Ramos (cell line): Measurements from ENCODE around the gene CPED1.
"Not testable (repeated sequence)": the region's sequence is repeated elsewhere in the genome, so short reads cannot be mapped to it uniquely, and the experiment has no call there.

Experiments used
- in situ Hi-C: fragments of 300-500 bp; cut with MboI; formaldehyde crosslinking; loops from one replicate; pipeline ENCODE4 v1.14.3; 2022; ENCODE audit warnings: low sequenced_read_pairs; ENCODE audit not compliant: unreplicated experiment

Gene CPED1

DNA sequence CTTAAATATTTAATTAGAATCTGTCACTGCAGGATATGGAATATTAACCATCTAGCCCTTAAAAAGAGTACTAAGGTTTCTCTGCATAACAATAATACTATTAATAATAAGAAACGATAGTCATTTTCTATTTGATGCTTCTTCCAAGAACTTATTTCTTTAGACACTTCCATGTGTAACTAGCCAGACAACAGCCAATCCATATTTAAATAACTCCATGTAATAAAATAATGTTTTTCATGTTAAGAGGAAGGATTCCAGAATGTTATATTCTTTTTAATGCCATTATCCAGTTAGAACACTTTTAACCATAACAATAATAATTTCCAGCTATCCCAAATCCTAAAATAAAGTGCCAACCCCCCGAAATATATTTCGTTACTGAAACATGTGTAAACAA, 170.2 kb downstream of the CPED1 start:
- in situ Hi-C loops = no loop called here

DNA sequence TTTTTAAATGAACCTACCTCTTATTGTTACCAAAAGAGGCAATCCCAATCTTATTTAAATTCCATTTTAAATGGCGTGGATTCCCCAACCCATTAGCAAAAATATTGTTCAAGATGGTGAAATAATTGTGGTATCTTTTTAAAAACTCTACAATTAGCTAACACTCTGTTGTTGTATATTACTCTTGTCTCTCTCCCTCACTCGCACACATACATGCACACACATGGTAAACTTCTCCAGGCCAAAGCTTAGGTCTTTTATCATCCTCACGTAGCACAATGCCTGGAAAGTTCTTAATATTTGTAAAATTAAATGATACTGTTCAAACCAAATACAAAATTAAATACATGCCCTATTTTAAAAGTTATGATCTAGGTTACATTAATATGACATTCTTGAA, 171.0 kb downstream of the CPED1 start:
- in situ Hi-C loops = no loop called here

DNA sequence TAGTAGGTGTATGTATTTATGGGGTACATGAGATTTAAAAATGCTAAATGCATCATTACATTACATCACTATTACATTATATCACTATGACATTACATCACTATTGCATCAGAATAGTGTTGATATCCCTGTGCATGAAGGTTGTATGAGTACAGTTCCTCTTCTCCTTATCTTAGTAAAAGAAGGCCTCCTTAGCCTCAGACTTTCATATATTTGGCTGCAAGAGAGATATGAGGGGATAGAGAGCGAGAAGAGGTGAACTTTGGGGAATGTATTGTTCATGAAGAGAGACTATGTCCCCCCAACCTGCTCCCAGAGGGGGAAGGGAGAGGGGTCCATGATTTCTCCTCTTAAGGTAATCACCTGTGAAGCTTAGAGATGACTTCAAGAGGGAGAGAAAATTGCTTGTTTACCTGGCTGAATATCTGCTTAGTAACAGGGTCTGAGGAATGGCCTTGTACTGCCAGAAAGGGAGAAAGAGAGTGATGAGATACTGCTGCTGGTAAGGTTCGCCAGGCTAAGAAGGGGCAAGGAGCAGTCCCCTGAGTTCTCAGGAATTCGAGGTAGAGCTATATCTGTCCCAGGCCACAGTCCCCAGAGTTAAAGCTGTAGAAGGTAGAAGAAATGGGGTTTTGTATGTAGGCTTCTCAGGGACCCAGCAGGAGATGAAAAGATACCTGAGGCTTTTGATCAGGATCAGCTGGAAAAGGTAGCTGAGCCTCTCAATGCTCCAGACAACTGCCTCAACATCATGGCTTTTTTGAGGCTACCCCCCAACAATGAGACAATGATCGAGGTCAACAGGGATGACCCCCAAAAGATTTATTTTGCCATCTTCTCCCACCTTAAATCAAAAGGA, 171.9 kb downstream of the CPED1 start:
- in situ Hi-C loops = no loop called here

DNA sequence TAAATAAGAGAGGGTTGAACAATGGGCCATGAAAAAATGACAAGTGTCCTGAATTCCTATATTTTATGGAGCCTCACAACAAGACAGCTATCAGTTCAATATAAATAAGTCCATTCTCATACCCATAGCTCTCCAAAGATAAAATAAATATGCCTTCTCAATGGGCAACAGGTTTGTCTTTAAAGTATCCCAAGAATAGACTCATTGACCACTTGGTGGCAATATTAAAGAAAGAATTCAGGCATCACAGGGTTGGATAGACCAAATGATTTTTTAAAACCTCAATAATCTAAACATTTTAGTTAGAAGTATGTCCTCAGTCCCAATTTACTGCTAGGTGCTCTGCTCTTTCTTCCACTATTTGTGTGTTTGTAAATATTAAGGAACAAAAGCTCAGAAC, 175.2 kb downstream of the CPED1 start:
- in situ Hi-C loops = no loop called here

DNA sequence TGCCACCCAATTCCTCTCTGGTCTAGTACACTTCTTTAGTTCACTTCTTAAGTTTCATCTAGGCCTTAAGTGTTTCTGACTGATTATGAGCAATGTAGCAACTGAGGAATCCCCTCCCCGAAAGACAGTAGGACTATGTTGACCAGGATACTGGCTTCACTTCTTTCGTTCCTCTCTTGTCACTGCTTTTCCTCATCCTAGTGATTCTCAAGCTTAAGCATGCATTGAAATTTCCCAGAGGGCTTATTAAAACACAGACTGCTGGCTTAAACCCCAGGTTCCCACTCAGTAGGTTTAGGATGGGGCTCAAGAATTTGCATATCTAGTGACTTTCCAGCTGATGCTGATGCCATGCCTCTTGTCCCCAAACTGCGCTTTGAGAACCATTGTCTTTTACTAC, 175.7 kb downstream of the CPED1 start:
- in situ Hi-C loops = no loop called here

DNA sequence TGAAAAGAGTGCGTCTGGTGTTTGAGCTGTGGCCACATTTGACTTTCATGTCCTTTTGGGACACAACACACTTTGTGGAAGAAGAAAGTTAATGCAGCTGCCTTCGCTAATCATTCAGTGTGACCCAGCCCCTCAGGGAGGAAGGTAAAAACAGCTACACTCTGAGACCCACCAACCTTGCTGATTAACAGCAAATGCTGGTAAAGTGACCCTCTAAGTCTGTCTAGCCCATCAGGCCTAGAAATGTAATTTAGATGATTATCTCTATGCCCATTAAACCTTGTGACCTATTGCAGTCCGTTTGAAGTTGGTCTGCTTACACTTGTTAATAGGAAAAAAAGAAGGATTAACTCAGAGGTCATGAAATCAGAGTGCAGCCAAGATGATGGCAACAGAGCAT, 178.4 kb downstream of the CPED1 start:
- in situ Hi-C loops = no loop called here

DNA sequence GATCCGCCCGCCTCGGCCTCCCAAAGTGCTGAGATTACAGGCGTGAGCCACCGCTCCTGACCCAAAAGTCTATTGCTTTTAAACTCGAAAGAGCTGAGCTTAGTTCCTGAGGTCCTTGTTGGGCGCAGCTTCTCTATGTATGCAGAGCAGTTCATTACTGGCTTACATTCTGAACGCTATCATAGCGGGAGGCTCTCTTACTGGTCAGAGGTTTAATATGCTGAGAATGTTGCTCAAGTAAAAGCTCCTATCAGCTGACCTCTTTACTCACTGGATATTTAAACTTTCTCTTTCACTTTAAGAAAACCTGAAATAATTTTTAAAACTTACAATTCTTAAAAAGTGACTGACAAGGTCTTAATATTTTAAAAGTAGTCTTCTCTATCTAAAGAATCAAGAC, 179.5 kb downstream of the CPED1 start:
- in situ Hi-C loops = no loop called here

DNA sequence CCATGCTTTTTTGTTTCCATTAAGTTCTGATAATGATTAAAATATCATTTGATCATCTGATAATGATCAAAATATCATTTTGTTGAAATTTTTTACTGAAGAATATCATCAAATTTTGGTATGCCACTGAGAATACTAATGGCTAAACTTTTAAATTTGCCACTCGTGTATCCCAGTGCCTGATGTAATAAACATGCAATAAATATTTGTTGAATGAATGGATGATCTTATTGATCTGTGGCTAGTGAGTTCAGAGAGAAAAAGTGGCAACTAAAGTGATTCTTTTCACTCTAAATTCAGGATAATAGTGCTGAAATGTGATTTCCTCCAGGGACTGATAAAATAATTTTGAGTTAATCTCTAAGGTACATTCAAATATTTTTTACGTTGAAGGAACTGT, 181.0 kb downstream of the CPED1 start:
- in situ Hi-C loops = no loop called here

DNA sequence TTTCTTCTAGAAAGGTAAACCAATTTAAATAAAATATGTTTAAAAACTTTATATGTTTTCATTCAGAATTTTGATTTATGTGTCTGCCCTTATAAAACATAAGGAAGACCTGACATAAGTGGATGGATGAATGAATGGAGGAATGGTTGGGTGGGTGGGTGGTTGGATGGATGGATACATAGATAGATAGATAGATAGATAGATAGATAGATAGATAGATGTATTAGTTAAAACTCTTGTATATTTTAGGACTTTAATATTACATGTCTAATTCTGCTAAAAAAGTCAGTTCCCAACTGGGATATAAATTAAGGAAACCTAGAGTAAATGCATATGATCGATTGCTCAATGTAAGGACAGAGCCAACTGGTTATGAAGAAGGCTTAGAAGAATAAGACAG, 184.0 kb downstream of the CPED1 start:
- in situ Hi-C loops = no loop called here

DNA sequence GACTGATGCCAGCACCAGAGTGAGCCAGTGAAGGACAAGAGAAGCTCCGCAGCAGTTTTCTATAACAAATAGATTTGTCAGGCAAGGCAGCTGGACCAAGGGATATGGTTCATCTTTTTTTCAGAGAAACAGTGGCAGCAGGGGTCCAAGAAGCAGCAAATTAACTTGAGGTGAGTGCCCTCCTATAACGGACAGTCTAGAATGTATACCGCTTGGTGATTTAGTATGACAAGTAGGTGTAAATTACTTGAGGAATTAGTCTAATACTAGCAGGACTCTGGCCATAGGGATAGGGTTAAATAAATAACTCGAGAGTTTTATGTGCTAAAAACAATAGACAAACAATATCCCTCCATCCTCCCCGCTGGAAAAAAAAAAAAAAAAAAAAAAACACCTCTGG, 187.3 kb downstream of the CPED1 start:
- in situ Hi-C loops = no loop called here

DNA sequence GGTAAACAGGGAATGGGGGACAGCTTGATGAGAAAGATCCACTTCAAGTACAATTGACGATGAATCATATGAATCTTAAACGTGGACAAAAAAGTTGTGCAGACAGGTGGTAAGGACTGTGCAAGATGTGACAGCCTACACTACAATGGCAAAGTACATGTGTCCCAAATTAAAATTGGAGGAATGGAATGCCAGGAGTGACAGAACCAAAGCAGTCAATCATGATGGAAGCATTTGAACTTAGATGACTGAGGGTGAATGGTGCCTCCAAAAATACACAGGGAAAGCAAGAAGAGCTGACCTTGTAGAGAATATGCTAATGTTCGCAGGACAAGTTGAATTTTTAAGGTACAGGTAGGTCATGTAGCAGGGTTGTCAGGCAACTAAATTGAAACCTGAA, 189.9 kb downstream of the CPED1 start:
- in situ Hi-C loops = no loop called here

DNA sequence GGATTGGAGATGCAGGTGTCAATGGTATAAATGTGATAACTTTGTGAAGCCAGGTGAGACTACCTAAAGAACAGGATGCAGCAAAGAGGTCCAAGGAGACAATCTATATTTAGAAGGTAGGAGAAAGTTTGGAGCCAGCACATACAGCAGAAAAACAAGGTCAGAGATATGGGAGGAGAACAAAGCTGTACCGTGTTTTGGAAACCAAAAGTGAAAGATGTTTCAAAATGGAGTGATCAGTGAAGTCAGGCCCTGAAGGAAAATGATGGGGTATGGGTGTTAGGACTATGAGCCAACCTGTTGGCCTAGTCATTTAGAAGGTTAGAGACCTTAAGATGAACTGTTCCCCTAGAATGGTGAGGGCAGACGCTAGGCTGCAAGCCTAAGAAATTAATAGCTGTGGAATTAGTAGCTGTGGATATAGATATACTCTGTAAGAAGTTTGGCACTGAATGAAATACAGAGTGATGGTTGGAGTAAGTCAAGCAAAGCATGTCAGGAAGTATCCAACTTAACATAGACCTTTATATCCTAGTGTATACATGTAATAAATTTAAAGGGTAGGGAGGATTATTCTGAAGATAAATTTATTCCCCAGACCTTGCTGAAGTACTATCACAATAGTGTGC, 190.5 kb downstream of the CPED1 start:
- in situ Hi-C loops = no loop called here

DNA sequence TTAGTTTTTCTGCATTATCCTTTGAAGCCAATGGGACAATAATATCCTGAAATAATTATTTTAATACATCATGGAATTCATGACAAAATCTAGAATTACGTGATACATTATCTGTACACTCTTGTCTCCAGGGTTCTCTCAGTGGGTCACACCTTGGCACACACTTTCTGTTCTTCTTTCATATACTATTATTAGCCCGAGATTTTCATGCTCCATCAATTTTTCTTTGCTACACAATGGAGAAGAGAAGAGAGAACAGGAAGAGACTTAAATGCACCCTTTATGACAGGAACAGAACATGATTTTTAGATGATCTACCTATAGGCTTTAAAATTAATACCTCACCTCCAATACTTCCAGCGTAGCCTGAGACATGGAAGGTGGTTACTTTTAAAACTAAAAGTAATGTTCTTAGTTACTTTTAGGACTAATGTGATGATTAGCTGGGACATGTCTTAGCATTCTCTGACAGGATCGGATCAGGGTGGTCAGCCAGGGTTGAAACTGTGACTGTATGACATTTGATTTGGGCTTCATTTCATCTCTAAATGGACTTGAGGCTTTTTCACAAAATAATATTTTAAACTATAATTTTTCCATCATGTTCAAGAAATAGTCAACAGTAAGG, 192.0 kb downstream of the CPED1 start:
- in situ Hi-C loops = no loop called here

DNA sequence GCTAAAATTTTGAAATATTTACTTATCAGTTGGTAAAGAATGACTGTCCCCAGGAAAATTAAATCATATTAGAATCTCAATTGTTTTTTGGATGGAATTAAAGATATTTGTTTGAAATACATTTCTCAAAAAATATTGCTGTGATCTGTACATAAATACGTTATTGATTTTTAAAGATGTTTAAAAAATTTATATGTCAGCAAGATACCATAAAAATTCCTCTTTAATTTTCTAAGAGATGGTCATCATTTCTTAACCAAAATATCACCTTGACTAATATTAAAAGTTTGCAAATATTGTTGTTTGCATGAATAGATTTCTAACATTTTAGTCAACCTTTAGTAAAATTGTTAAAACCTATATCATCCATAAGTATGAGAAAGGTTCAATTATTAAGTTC, 192.8 kb downstream of the CPED1 start:
- in situ Hi-C loops = no loop called here

DNA sequence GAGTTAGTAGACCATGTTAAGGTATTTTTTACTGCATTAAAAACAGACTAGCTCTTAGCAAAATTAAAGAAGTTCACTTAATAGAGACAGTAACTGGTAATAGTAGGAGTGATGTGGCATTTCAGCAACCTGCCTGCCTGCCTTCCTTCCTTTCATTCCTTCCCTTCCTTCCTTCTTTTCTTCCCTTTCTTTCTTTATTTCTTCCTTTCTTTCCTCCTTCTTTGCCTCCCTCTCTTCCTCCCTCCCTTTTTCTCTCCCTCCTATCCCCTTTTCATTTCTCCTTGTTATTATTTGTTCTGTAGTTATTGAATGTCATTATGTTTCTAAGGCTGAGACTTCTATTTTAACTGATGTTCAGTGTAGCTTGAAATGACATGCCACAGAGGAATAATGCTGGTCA, 193.8 kb downstream of the CPED1 start:
- in situ Hi-C loops = no loop called here

DNA sequence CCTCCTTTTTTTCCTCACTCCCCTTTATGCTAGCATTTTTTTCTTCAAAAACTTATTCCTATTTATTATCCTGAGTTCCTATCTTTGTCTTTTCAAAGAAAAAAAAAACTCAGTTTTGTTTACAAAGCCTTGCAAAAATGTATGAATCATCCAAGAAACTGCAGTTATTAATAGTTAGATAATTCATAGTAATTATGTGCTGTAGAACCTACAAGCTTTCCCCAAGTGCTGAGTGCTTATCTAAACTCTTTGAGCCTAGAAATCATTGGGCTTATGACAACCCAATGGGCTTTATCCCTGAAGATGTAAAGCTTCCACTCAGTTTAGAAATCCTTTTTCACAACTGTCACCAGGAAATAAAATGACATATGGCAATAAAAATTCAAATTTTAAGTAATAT, 194.4 kb downstream of the CPED1 start:
- in situ Hi-C loops = no loop called here

DNA sequence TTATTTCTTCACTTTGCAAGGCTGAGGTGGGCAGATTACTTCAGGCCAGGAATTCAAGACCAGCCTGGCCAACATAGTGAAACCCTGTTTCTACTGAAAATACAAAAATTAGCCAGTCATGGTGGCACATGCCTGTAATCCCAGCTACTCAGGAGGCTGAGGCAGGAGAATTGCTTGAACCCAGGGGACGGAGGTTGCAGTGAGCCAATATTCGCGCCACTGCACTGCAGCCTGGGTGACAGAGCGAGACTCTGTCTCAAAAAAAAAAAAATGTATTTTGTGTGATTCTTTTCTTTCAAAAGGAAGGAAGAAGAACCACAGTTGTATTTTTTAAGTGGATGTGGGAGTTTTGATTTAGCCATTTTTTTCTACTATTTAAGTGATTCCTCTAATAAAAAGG, 195.4 kb downstream of the CPED1 start:
- in situ Hi-C loops = not testable (repeated sequence)

DNA sequence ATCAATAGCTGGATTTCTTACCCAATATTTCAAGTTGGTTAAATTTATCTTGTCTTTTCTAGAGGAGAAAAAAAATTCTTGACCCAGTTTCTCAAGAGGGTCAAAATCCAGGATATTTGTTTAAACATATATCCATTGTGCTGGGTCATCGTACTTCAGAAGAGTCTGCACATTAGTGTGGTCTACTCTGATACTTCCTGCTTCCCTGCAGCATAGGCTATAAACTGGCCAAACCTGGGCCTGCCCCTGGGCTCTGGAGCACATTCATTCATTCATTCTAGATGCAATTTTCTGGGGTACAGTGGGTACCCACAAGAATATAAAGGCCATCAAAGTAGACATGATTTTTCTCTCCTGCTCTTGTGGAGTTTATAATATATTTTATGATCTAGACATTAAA, 198.2 kb downstream of the CPED1 start:
- in situ Hi-C loops = no loop called here

DNA sequence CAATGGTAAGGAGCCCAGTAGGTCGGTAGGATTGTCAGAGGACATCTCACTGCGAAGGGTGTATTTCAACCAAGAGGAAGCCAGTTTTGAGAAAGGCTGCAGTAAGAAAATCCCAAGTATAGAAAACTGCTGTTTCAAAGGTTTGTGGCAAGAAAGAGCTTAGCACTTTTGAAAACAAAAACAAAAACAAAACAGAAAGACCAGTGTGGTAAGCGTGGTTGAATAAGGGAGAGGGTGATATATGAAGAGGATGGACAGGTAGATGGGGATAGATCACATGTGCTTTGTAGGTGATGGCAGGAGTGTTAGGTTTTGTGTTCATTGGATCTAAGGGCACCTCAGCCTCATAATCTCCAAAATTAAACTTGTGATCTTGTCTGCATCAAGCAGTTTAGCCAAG, 198.7 kb downstream of the CPED1 start:
- in situ Hi-C loops = no loop called here

DNA sequence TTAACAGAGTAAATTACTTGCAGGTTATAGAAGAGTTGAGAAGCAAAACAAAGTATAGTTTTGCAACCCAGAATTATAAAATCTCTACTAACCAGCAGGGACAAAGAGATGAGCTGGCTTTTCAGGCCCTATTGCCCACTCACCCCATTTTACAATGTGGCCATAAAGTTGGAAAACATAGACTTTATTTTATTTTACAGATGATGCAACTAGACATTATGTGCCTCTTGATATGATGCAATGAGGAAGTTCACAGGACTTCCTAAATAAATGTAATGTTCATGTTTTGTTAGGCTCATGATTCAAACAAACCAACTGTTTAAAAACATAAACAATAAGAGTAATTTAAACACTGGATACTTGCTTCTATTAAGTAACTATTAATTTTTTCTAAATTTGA, 199.2 kb downstream of the CPED1 start:
- in situ Hi-C loops = no loop called here

DNA sequence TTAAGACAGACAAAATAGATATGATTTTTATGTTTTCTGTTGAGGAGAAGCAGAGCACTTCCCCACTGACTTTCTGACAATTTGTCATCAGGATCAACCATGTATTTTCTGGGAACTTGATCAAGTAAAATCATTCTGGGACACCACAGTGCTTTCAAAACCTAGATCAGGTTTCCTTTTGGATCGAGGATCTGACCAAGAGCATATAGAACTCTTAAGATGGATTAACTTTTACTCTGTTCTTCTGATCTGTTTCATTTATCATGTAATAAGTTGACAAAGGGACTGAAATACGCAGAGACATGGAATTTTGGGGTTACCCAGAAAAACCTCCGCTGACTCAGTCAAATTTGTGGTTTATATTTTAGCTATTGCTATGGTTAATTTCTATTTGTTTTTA, 204.3 kb downstream of the CPED1 start:
- in situ Hi-C loops = no loop called here

DNA sequence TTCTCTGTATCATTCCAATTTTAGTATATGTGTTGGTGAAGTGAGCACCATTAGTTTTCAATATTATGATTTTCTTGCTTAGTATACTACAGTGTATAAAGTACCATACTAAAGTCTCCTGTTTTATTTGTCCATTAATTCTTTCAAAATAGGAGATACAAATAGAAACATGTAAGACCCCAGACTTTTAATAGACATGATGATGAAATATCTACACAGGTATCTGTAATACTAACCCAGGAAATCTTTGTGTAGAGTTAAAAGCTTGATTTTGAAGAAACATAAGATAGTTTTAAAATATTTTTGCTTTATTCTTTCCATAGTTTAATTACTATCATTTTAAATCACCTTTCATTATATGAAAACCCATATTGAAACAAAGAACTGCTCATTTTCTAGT, 206.5 kb downstream of the CPED1 start:
- in situ Hi-C loops = no loop called here
